NCI-H460 (cell line): Measurements from ENCODE around the gene IL22. TPM values are rescaled to one million over a fixed set of nuclear protein-coding genes. Genes with fewer than 3 reads are reported as not detected.

Experiments used
- total RNA-seq: library from RNA; depleted of rRNA; stranded (reverse); fragments of >200 nt; shearing (Covaris generic); gene quantifications from 2 replicates; pipeline ENCODE4 v1.2.3, GENCODE V29; 2014; rRNA removed

The IL22 gene
- total RNA-seq, 1 experiment from 2014 or later, result not detected

Other genes starting within 250 kb of the IL22 start
- gene IFNG, start 93.9 kb downstream of the IL22 start, total RNA-seq, result not detected in 2 replicates
- gene IL26, start 27.8 kb downstream of the IL22 start, total RNA-seq, result not detected in 2 replicates
- gene MDM1, start 78.8 kb upstream of the IL22 start, total RNA-seq, result 15.0 and 16.9 TPM in 2 replicates